GM12874 (cell line): ENCODE results near the gene CNGA3.

Experiments
- CTCF ChIP-seq: IDR thresholded peaks from 2 replicates; pipeline ENCODE4 v1.5.1; 2011; ENCODE audit warnings: low read depth, mild to moderate bottlenecking, control low read depth, low read length, moderate library complexity; ENCODE audit not compliant: insufficient read depth

Gene CNGA3

GRCh38 chr2:98372579-98372978 lies 26.3 kb downstream of the CNGA3 start:
- no peak for TF ChIP-seq CTCF

- TF ChIP-seq CTCF: no peak
Observed at GRCh38 chr2:98374286-98374685, 28.0 kb downstream of the CNGA3 start.

- TF ChIP-seq CTCF: no peak
Observed at GRCh38 chr2:98374958-98375570, 28.8 kb downstream of the CNGA3 start.

GRCh38 chr2:98376301-98376910 lies 30.1 kb downstream of the CNGA3 start:
- no peak for TF ChIP-seq CTCF

- TF ChIP-seq CTCF: no peak
Observed at GRCh38 chr2:98376996-98377395, 30.7 kb downstream of the CNGA3 start.

- no peak for TF ChIP-seq CTCF
Observed at GRCh38 chr2:98377544-98377943, 31.3 kb downstream of the CNGA3 start.

GRCh38 chr2:98378196-98378595 lies 31.9 kb downstream of the CNGA3 start:
- no peak for TF ChIP-seq CTCF

- TF ChIP-seq CTCF: no peak
Observed at GRCh38 chr2:98378901-98379300, 32.6 kb downstream of the CNGA3 start.
